ENCODE data around the gene GNAO1. TPM values are rescaled to one million over a fixed set of nuclear protein-coding genes. Genes with fewer than 3 reads are reported as not detected.

Gene GNAO1
- total RNA-seq, 1 donor from 2014 or later, result 1.9 TPM

DNA sequence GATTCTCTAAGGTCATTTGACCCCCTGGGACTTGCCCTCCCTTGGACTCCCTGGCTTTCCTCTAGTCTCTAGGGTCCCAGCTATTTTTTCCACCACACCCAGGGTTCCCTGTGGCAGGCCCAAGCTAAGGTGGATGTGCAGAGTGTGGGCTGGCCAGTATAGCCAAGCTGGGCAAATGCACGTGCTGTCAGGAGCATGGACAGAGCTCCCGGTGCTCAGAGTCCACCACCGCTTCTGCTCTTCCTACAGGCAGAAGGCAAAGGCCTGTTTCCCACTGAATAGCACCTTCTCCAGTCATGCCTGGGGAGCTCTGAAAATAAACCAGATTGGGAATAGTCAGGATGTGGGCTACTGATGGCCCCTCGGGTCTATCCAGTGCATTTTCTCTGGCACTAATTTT lies 53.3 kb downstream of the GNAO1 start:
- Histone ChIP-seq H3K36me3 (no peaks in the 10 kb centered on the region), H4K20me1 (ENCODE audit: low read depth) (no peaks in the 10 kb centered on the region), H3K4me1 (peaks cover 9% of the 10 kb centered on the region), H3K27ac (no peak overlapping the region), H3K27me3 (no peaks in the 10 kb centered on the region), H3K4me3 (no peak overlapping the region), H2AFZ (replicated peaks) (no peak overlapping the region), H3K79me2 (ENCODE audit: low read depth) (no peaks in the 10 kb centered on the region), H3K9me3 (ENCODE audit: low read depth) (no peaks in the 10 kb centered on the region), H3F3A (ENCODE audit: low read depth) (no peaks in the 10 kb centered on the region), H3K4me2 (no peak overlapping the region), H3K9ac (no peak overlapping the region)
- H3K4me3 Mint-ChIP-seq, result no peak overlapping the region
- DNase-seq (ENCODE audit: low spot score), result no peak
- peaks cover 3% of the 10 kb centered on the region for H3K36me3 Mint-ChIP-seq
- H3K4me1 Mint-ChIP-seq, result peaks cover 6% of the 10 kb centered on the region
- peaks cover 3% of the 10 kb centered on the region for H3K27me3 Mint-ChIP-seq (ENCODE audit: insufficient read depth, low read depth)
- H3K27ac Mint-ChIP-seq, result no peak overlapping the region
- no peak for TF ChIP-seq EZH2phosphoT487 (IDR thresholded peaks at IDR 0.05)
- TF ChIP-seq CTCF (IDR thresholded peaks at IDR 0.05), result no peak
- TF ChIP-seq EZH2 (IDR thresholded peaks at IDR 0.05), result no peak
- H3K9me3 Mint-ChIP-seq, result no peaks in the 10 kb centered on the region

DNA sequence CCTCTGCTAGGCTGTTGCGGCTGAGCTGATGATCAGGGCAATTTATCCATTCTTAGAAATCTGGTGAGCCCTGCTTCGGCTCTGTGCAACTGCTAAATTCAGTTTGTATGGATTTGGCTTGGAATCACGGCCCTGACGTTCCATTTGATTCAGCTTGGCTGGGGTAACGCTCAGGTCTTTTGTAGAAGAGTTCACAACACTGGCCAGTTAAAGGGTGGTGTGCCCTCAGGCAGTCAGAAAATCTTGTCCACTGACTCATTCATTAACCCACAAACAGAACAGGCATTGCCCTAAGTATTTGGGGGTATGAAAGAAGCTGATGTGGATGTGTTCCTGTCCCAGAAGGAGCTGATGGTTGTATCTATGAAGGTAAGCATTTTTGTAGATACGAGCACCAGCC lies 53.9 kb downstream of the GNAO1 start:
- no peak for TF ChIP-seq EZH2phosphoT487 (IDR thresholded peaks at IDR 0.05)
- TF ChIP-seq CTCF (IDR thresholded peaks at IDR 0.05), result no peak
- TF ChIP-seq EZH2 (IDR thresholded peaks at IDR 0.05), result no peak
- H3K9ac ChIP-seq, result no peak overlapping the region
- no peaks in the 10 kb centered on the region for H3K9me3 Mint-ChIP-seq
- peaks cover 6% of the 10 kb centered on the region for H3K4me1 Mint-ChIP-seq
- H3K36me3 ChIP-seq, result no peaks in the 10 kb centered on the region
- H3F3A ChIP-seq (ENCODE audit: low read depth), result no peaks in the 10 kb centered on the region
- no peaks in the 10 kb centered on the region for H3K9me3 ChIP-seq (ENCODE audit: low read depth)
- H3K27ac Mint-ChIP-seq, result no peak overlapping the region
- no peak overlapping the region for H3K4me3 ChIP-seq
- no peaks in the 10 kb centered on the region for H4K20me1 ChIP-seq (ENCODE audit: low read depth)
- peaks cover 3% of the 10 kb centered on the region for H3K36me3 Mint-ChIP-seq
- H3K4me1 ChIP-seq, result peaks cover 9% of the 10 kb centered on the region
- no peak for DNase-seq (ENCODE audit: low spot score)
- no peak overlapping the region for H3K27ac ChIP-seq
- H3K4me2 ChIP-seq, result no peak overlapping the region
- no peaks in the 10 kb centered on the region for H3K79me2 ChIP-seq (ENCODE audit: low read depth)
- H2AFZ ChIP-seq (replicated peaks), result no peak overlapping the region
- no peak overlapping the region for H3K4me3 Mint-ChIP-seq
- H3K27me3 ChIP-seq, result no peaks in the 10 kb centered on the region
- H3K27me3 Mint-ChIP-seq (ENCODE audit: insufficient read depth, low read depth), result peaks cover 3% of the 10 kb centered on the region

GRCh38 chr16:56246051-56246817 lies 54.9 kb downstream of the GNAO1 start:
- Mint-ChIP-seq H3K4me1 (peaks cover 6% of the 10 kb centered on the region), H3K4me3 (no peak overlapping the region), H3K9me3 (no peaks in the 10 kb centered on the region), H3K27ac (peak overlapping the region; percentile 58), H3K27me3 (ENCODE audit: insufficient read depth, low read depth) (peaks cover 3% of the 10 kb centered on the region), H3K36me3 (peaks cover 3% of the 10 kb centered on the region)
- Histone ChIP-seq H3K4me3 (no peak overlapping the region), H3F3A (ENCODE audit: low read depth) (no peaks in the 10 kb centered on the region), H3K9ac (no peak overlapping the region), H3K27ac (no peak overlapping the region), H4K20me1 (ENCODE audit: low read depth) (no peaks in the 10 kb centered on the region), H3K4me1 (peaks cover 9% of the 10 kb centered on the region), H3K36me3 (no peaks in the 10 kb centered on the region), H3K27me3 (no peaks in the 10 kb centered on the region), H3K79me2 (ENCODE audit: low read depth) (no peaks in the 10 kb centered on the region), H3K9me3 (ENCODE audit: low read depth) (no peaks in the 10 kb centered on the region), H2AFZ (replicated peaks) (no peak overlapping the region), H3K4me2 (no peak overlapping the region)
- peak; percentile 19 for DNase-seq (ENCODE audit: low spot score)
- TF ChIP-seq CTCF (IDR thresholded peaks at IDR 0.05) (no peak), EZH2 (IDR thresholded peaks at IDR 0.05) (no peak), EZH2phosphoT487 (IDR thresholded peaks at IDR 0.05) (no peak)

Data from neural progenitor cell (in vitro differentiated cells).